Stomach (tissue), 4 donors: Measurements from ENCODE around the gene EHD2.

Source experiments
- CTCF ChIP-seq, 7 experiments: fragments of 450-650 bp in 4 of 7; fragments of 200-600 bp in 3 of 7; sonication (generic) in 3 of 7; IDR thresholded peaks; one replicate each; pipeline ENCODE4 v1.5.1; 2016 to 2019; ENCODE audit warnings: antibody characterized with exemption in 7 of 7, control low read depth in 2 of 7, mild to moderate bottlenecking in 1 of 7
- POLR2AphosphoS5 ChIP-seq, 3 donors: sonication (generic); formaldehyde crosslinking; IDR thresholded peaks; one replicate each; pipeline ENCODE4 v1.6.1; 2016; ENCODE audit warnings: antibody characterized with exemption in 3 of 3

GRCh38 chr19:47740866-47741519 is 27.8 kb downstream of the EHD2 start:
- TF ChIP-seq CTCF (IDR thresholded peaks at IDR 0.05): no peak
- TF ChIP-seq POLR2AphosphoS5 (IDR thresholded peaks at IDR 0.05): no peak
